GM12864 (cell line): ENCODE data around the gene PEX10.

Experiments
- DNase-seq: peaks from one replicate; pipeline ENCODE4 v3.0.0-alpha.2; 2011; ENCODE audit warnings: low read depth
- H3K4me3 ChIP-seq: 2 replicates; pipeline ENCODE4 v1.5.1; 2011; ENCODE audit warnings: mild to moderate bottlenecking, low read depth, low read length, control low read depth
- CTCF ChIP-seq: IDR thresholded peaks from 2 replicates; pipeline ENCODE4 v1.5.1; 2011; ENCODE audit warnings: low read depth, mild to moderate bottlenecking, moderate library complexity, low read length, control low read depth, inconsistent platforms; ENCODE audit errors: missing control alignments

PEX10 gene

DNA sequence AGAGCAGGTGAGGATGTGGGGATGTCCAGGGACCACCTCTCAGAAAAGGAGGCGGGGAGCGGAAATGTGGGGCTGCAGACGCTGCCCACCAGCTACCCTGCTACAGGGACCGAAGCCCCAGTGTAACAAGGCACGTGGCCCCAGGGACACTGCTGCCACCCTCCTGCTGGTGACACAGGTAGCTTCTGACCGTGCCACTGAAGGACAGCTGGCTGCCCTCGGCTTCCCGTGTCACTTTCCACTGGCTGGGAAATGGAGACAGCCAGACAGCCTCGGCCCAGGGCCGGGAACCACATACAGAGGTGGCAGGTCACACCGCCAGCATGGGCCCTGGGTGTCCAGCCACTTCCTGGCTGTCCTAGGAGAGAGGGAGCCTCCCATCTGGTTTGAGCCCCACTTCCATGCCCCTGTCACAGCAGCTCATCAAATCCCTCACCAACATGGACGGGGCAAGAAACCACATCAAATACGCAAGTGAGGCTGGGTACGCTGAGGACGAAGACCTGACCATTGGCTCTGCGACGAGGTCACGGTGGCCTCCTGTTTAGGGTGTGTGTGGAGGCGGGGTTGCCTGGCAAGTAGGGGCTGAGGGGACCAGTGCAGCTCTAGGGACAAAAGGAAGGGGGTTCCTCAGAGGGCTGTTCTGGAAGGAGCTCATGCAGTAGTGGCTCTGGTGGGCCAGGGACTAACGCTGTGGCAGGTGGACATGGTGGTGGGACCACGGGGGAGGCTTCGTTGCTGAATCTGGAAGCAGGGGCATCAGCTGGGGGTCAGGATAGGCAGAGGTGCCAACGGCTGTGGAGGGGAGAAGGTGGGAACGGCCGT, 5.0 kb downstream of the PEX10 start:
- no peak for TF ChIP-seq CTCF
- no peak overlapping the region for H3K4me3 ChIP-seq
- DNase-seq = no peak

GRCh38 chr1:2406451-2407041, 5.8 kb downstream of the PEX10 start:
- TF ChIP-seq CTCF = no peak
- no peak overlapping the region for H3K4me3 ChIP-seq
- no peak for DNase-seq

- no peak for DNase-seq
- H3K4me3 ChIP-seq = no peak overlapping the region
- no peak for TF ChIP-seq CTCF
Observed at GRCh38 chr1:2405588-2406295, 6.6 kb downstream of the PEX10 start.

- TF ChIP-seq CTCF = no peak
- no peak overlapping the region for H3K4me3 ChIP-seq
- DNase-seq = no peak
Observed at GRCh38 chr1:2404890-2405511, 7.4 kb downstream of the PEX10 start.

- H3K4me3 ChIP-seq = no peak overlapping the region
- no peak for DNase-seq
- no peak for TF ChIP-seq CTCF
Observed at GRCh38 chr1:2404142-2404889, 8.0 kb downstream of the PEX10 start.

- H3K4me3 ChIP-seq = no peak overlapping the region
- DNase-seq = no peak
- TF ChIP-seq CTCF = no peak
Observed at GRCh38 chr1:2403273-2403672, 9.1 kb downstream of the PEX10 start.
